GM18505 (cell line): Measurements from ENCODE around the gene MEIG1.
"Not testable (repeated sequence)": the region's sequence is repeated elsewhere in the genome, so short reads cannot be mapped to it uniquely, and the experiment has no call there.

Experiments used
- ATAC-seq: cut with Tn5 transposase; IDR thresholded peaks from one replicate; pipeline ENCODE4 v1.9.1; 2021; ENCODE audit not compliant: unreplicated experiment
- POLR2A ChIP-seq: IDR thresholded peaks from 4 replicates; pipeline ENCODE4 v1.6.1; 2011; ENCODE audit warnings: borderline replicate concordance; ENCODE audit not compliant: insufficient read depth, insufficient read length; ENCODE audit errors: extremely low read depth

The MEIG1 gene

GRCh38 chr10:14993500-14994455 lies 34.6 kb downstream of the MEIG1 start:
- ATAC-seq = not testable (repeated sequence)

DNA sequence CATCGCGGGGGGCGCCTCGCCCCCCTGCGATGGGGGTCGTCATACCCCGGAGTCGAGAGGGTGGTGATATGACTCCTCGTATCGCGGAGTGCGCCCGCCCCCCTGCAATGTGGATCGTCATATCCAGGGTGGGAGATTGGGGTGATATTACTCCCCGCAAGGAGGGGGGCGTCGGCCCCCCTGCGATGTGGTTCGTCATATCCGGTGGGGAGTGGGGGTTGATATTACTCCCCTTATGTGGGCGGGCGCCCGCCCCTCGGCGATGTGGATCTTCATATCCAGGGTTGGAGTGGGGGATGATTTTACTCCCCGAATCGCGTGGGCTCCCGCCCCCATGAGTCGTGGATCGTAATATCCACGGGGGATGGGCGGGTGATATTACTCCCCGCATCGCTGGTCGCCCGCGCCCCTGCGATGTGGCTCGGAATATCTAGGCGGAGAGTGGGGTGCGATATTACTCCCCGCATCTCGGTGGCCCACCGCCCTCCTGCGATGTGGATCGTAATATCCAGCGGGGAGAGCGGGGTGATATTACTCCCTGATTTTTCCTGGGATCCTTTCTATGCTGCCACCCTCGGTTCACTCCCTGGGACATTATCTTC lies 36.9 kb downstream of the MEIG1 start:
- ATAC-seq = no peak

DNA sequence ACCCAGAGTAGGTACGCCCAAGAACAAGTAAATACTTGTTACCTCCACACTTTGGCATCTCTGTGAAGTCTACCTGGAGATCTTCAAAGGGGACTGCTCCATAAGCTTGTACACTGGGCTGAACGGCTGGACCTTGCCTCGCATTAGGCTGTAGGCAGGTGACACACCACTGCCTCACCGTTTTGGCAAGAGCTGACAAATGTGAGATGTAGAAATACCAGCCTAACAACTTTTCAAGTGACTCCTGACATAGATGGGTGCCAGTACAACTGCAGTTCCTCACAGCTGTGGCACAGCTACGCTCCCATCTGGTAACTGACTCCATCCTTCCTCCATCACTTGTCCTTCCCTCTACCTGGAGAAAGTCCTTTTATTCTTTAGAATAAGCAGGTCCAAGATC lies 54.3 kb downstream of the MEIG1 start:
- not testable (repeated sequence) for ATAC-seq

More for the DNA sequence above, 36.9 kb downstream of the MEIG1 start:
- no peak for TF ChIP-seq POLR2A

DNA sequence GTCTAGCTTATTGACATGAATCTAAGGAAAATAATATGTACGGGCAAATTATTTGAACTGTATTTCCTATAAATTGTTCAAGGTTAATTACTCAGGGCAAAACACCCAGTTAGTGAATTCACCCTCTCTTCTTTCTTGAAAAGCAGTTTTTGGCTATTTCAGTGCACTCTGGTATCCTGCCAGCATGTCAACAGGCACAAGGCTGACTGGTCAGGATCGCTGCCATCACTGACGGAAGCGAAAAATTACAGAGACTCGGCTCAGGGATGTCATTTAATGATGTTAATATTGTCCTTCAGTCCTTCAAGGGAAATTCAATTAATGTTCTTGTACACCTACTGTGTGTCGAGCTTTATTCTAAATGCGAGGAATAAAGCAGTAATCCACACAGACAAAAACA lies 56.3 kb downstream of the MEIG1 start:
- no peak for ATAC-seq
- TF ChIP-seq POLR2A = no peak

GRCh38 chr10:15020966-15021365 lies 61.8 kb downstream of the MEIG1 start:
- ATAC-seq = not testable (repeated sequence)
